HG03175 (cell line): Measurements from ENCODE around the gene CBFA2T3.
"Not testable (repeated sequence)": the region's sequence is repeated elsewhere in the genome, so short reads cannot be mapped to it uniquely, and the experiment has no call there.

Source experiments
- ATAC-seq: cut with Tn5 transposase; IDR thresholded peaks from one replicate; pipeline ENCODE4 v1.9.1; 2021; ENCODE audit warnings: mild to moderate bottlenecking, moderate library complexity; ENCODE audit not compliant: unreplicated experiment

The CBFA2T3 gene

GRCh38 chr16:89013111-89013510, 36.1 kb upstream of the CBFA2T3 start:
- no peak for ATAC-seq

GRCh38 chr16:89012622-89012995, 35.6 kb upstream of the CBFA2T3 start:
- ATAC-seq: no peak

- ATAC-seq: no peak
Observed at GRCh38 chr16:89011909-89012621, 35.1 kb upstream of the CBFA2T3 start.

GRCh38 chr16:89010210-89010925, 33.4 kb upstream of the CBFA2T3 start:
- ATAC-seq: no peak

- no peak for ATAC-seq
Observed at GRCh38 chr16:89009343-89010209, 32.6 kb upstream of the CBFA2T3 start.

- not testable (repeated sequence) for ATAC-seq
Observed at GRCh38 chr16:89008796-89009195, 31.8 kb upstream of the CBFA2T3 start.

GRCh38 chr16:89007371-89008249, 30.6 kb upstream of the CBFA2T3 start:
- ATAC-seq: no peak

- ATAC-seq: no peak
Observed at GRCh38 chr16:89006036-89006752, 29.2 kb upstream of the CBFA2T3 start.

GRCh38 chr16:89005201-89006035, 28.4 kb upstream of the CBFA2T3 start:
- no peak for ATAC-seq

- ATAC-seq: no peak
Observed at GRCh38 chr16:89004209-89004831, 27.3 kb upstream of the CBFA2T3 start.

- ATAC-seq: no peak
Observed at GRCh38 chr16:89003831-89004208, 26.8 kb upstream of the CBFA2T3 start.

- ATAC-seq: no peak
Observed at GRCh38 chr16:89002851-89003830, 26.1 kb upstream of the CBFA2T3 start.

- ATAC-seq: not testable (repeated sequence)
Observed at GRCh38 chr16:89002081-89002480, 25.1 kb upstream of the CBFA2T3 start.

GRCh38 chr16:89001117-89002027, 24.4 kb upstream of the CBFA2T3 start:
- ATAC-seq: no peak

- no peak for ATAC-seq
Observed at GRCh38 chr16:89000207-89000959, 23.4 kb upstream of the CBFA2T3 start.
